GM18520 (cell line): ENCODE results near the gene NEUROG3.
"Not testable (repeated sequence)": the region's sequence is repeated elsewhere in the genome, so short reads cannot be mapped to it uniquely, and the experiment has no call there.

ENCODE experiments used
- ATAC-seq: cut with Tn5 transposase; IDR thresholded peaks from one replicate; pipeline ENCODE4 v1.9.1; 2021; ENCODE audit not compliant: unreplicated experiment

The NEUROG3 gene

GRCh38 chr10:69572159-69573055 lies 815 bp downstream of the NEUROG3 start:
- ATAC-seq, result no peak

DNA sequence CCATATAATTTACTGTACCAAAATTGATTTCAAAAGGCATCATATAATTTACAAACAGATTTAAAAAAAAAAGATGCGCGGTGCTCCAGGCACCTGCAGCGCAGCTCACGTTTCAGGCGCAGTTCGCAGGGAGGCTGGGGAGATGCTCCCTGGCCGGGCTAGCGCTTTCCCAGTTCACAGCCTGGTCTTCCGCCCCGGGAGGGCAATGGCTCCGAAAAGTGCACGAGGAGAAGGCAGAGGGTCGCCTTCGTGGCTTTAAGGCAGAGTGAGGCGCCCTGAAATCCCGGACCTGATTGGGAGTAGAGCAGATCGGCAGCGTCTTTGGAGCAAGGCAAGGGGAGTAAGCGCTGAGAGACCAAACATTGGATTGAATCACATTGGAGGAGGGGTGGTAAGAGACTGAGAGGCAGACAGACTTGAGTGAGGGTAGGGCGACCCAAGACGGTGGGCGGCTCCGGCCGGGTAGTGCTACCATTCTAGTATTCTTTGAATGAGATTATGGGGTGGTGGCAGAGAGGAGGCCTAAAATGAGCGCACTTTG lies 1.5 kb downstream of the NEUROG3 start:
- ATAC-seq, result no peak

- no peak for ATAC-seq
These were observed 3.0 kb downstream of the NEUROG3 start for GRCh38 chr10:69570050-69570816.

- ATAC-seq, result no peak
These were observed 3.8 kb downstream of the NEUROG3 start for GRCh38 chr10:69569396-69569934.

DNA sequence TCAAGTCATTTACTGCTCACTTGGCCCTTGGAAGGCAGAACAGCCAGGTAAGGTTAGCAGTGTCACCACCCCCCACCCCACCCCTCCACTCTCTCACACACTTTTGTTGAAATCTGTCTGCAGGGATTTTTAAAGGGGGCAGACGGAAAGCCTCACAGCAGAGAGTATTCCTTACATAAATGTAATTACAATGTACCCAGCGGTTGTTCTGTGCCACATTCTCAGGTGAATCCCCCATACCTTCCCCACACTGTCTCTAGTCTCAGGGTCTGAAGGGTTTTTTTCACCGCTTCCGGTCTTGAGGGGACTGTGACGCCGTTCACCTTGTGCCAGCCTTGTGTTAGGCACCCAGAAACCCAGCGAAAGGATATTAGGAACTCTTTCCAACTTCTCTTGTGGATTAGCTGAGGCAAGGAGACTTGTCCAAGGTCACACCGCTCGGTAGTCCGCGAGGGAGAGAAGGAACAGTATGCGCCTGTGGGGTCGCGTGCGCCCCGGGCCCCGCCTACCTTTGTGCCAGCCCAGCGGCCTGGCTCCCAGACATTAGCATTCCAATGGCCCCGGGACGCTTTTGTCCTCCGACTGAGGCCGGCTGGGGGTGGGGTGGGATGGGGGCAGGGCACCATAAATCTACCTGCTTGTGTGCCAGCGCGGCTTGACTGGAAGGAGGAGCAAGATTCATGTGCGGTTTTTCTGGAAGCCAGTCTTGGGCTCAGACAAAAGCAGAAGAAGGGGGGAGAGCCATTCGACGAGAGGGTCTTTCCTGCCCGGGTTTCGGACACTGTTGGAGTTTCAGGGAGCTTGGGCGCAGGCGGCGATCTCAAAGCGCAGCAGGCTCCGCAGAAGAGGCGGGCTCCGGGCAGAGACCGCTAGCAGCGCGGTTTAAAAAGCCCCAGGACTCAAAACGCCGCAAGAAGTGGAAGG lies 4.5 kb downstream of the NEUROG3 start:
- ATAC-seq, result no peak

DNA sequence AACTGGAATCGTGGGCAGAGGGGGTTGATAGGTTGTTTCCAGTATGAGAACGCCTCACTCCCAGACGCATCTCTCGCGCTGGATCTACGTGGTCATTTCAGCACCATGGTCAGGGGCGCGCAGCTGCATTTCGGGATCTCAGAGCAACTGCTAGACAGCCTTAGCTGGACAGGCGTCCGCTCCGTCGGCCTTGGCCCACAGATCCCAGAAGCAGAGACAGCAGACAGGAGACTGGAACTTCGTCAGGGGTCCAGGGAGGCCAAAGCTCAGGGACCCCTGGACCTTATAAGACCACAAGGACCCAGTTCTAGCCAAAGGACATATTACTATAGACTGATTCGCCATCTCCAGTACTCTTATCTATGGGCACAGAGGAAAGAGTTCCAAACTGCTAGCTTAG lies 5.3 kb downstream of the NEUROG3 start:
- ATAC-seq, result no peak

DNA sequence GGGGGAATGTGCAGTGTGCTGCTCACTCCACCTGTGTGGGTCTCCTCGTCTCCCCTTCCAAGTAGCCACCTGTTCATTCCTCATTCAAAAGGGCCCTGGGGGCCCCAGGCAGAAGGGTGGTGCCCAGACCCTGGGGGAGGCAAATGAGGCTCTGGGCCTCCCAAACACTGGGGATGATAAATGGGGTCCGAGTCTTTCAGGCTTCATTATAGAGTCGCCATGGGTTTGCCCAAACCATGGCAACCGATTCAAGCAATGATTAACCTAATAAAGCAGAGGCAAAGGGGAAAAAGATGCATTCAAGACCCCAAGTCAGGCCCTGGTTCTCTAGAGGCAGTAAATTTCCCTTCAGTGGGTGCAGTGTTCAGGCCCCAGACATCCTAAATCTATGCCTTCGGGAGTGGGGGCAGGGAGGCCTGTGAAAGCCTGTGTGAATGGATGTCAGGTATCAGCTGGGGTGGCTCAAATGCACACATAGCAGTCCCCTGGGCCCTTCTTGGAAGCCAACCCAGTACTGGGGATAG lies 10.4 kb downstream of the NEUROG3 start:
- ATAC-seq, result no peak

- no peak for ATAC-seq
These were observed 13.7 kb downstream of the NEUROG3 start for GRCh38 chr10:69559525-69559924.

DNA sequence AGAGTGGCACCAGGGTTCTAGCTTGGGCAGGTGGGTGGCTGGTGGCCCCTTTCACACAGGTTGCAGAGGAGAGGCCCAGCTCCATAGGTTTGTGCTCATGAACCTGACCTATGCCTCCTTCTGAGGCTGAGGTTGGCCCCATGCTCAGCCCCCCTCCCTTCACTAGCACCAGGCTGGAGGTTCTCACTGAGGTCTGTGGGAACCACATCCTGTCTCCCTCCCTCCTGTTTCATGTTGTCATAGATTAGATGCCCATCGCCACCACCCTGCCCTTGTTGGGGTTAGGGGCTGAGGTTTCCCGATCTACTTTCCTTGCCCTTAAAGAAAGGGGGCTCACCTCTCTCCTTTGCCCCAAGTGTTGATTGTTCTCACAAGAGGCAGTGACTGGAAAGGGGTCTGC lies 14.7 kb downstream of the NEUROG3 start:
- ATAC-seq, result no peak

DNA sequence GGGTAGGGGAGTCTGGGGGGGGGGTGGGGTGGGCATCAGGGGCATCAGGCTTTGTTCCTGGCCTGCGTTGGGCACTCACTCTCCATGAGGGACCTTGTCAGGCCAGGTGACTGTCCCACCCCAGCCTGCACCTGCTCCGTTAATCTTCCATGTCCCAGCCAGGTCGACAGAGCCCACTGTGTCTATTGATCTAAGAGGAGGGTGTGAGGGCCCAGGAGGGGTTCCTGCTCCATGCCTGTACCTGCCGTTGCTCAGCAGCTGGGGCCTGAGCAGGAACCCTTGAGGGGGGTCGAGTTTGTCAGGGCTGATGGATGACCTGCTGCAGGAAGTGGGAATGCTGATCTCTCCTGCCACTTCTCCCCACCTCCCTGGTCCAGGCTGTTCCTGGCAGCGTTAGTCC lies 18.6 kb downstream of the NEUROG3 start:
- ATAC-seq, result no peak

- no peak for ATAC-seq
These were observed 19.9 kb downstream of the NEUROG3 start for GRCh38 chr10:69553328-69553727.

DNA sequence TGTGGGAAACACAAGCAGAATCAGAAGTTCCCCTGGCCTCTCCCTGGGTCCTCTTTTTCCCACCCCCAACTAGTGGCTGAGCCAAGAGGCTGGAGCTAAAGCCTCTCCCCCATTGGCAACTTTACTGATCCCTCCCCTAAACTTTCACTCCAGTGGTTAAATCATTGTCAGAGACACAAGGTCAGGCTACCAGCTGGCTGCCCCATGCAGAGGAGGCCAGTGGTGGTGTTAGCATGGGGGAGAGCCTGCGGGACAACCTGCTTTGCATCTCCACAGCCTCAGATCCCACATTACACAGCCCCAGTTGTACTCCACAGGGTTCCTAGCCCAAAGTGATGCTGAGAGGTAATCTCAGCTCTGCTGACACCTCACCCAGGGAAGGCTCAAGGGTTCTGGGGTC lies 21.0 kb downstream of the NEUROG3 start:
- no peak for ATAC-seq

DNA sequence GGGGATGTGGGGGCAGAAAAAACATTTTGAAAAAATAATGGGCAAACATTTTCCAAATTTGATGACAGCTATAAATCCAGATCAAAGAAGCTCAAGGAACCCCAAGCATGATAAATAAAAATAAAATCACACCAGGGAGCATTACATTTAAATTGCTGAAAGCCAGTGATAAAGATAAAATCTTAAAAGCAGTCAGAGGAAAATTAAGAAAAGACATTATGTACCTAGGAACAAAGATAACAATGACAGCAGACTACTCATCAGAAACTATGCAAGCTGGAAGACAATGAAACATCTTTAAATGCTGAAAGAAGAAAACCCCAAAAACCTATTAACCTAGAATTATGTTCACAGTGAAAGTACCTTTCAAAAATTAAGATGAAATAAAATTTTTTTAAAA lies 23.3 kb downstream of the NEUROG3 start:
- ATAC-seq, result no peak

DNA sequence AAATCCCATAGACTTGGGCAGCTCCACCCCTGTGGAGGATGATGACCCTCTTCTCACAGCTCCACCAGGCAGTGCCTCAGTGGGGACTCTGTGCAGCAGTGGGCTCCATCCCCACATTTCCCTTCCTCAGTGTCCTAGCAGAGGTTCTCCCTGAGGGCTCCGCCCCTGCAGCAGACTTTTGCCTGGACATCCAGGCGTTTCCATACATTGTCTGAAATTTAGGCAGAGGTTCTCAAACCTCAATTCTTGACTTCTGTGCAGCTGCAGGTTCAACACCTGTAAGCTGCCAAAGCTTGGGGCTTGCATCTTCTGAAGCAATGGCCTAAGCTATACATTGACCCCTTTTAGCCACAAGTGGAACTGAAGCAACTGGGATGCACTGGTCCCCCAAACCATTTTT lies 31.8 kb downstream of the NEUROG3 start:
- no peak for ATAC-seq

DNA sequence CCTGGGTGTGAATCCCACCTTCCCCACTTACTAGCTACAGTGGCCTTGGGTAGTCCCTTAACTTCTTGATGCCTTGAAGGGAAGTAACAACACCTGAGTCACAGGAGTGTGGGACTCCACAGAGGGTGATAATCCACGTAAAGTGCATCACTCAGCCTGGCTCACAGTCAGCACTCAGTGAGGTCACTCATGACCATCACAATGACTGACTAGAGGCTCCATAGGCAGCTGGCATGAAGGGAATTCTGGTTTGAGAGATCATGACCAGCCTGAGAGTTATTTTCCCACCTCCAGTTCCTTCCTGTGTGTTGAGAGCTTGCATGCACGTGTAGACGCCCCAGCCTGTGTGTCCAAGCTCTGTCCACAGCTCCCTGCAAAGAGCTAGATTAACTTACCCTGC lies 34.8 kb downstream of the NEUROG3 start:
- no peak for ATAC-seq

GRCh38 chr10:69537449-69537848 lies 35.8 kb downstream of the NEUROG3 start:
- no peak for ATAC-seq

DNA sequence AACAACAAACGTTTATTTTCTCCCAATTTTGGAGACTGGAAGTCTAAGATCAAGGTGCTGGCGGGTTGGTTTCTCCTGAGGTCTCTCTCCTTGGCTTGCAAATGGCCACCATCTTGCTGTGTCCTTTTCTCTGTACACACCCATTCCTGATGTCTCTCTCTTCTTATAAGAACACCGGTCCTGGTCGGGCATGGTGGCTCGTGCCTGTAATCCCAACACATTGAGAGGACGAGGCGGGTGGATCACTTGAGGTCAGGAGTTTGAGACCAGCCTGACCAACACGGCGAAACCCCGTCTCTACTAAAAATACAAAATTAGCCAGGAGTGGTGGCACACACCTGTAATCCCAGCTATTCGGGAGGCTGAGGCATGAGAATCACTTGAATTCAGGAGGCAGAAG lies 36.7 kb downstream of the NEUROG3 start:
- ATAC-seq, result not testable (repeated sequence)

GRCh38 chr10:69533658-69534057 lies 39.6 kb downstream of the NEUROG3 start:
- ATAC-seq, result no peak

- ATAC-seq, result no peak
These were observed 45.3 kb downstream of the NEUROG3 start for GRCh38 chr10:69527961-69528360.
